H1 (cell line): ENCODE data around the gene MICU1. TPM values are rescaled to one million over a fixed set of nuclear protein-coding genes. Genes with fewer than 3 reads are reported as not detected.

Experiments used
- CTCF ChIA-PET: fragments of 300-600 bp; sonication (Branson Sonifier 250); formaldehyde crosslinking; loops from one replicate; lab custom pipeline; 2021; ENCODE audit not compliant: partially characterized antibody; lab: Charles Lee
- POLR2A ChIA-PET: fragments of 300-600 bp; sonication (Branson Sonifier 250); formaldehyde crosslinking; loops from one replicate; lab custom pipeline; 2021; ENCODE audit warnings: inconsistent platforms; ENCODE audit not compliant: partially characterized antibody; lab: Charles Lee
- DNase-seq, 2 experiments: peaks; one replicate each; pipeline versions ENCODE4 v3.0.0 to v3.0.0-alpha.2; 2010 to 2022; ENCODE audit warnings: low spot score in 2 of 2, low read depth in 1 of 2, mixed read lengths in 1 of 2
- FAIRE-seq: peaks from 2 replicates; lab custom pipeline; 2011; peaks lifted over from hg19 to GRCh38; lab: Jason Lieb, UNC
- H2AFZ ChIP-seq: 2 replicates; pipeline ENCODE4 v1.8.1; 2012; ENCODE audit warnings: low read length, inconsistent platforms
- H2AK5ac ChIP-seq: 2 replicates; pipeline ENCODE4 v1.6.1; 2013; ENCODE audit warnings: low read depth, low read length
- H2BK120ac ChIP-seq: replicated peaks from 2 replicates; pipeline ENCODE3; 2013; ENCODE audit warnings: low read depth, low read length, inconsistent platforms
- H2BK12ac ChIP-seq: 2 replicates; pipeline ENCODE4 v1.6.1; 2013; ENCODE audit warnings: low read depth, low read length
- H2BK15ac ChIP-seq: 2 replicates; pipeline ENCODE4 v1.6.1; 2013; ENCODE audit warnings: low read length
- H2BK20ac ChIP-seq: 2 replicates; pipeline ENCODE4 v1.6.1; 2013; ENCODE audit warnings: low read length
- H2BK5ac ChIP-seq: 2 replicates; pipeline ENCODE4 v1.6.1; 2013; ENCODE audit warnings: low read depth, low read length
- H3K14ac ChIP-seq: 2 replicates; pipeline ENCODE4 v1.6.1; 2013; ENCODE audit warnings: inconsistent platforms; ENCODE audit not compliant: insufficient read length
- H3K18ac ChIP-seq: 2 replicates; pipeline ENCODE4 v1.6.1; 2013; ENCODE audit warnings: low read length; ENCODE audit errors: extremely low read depth
- H3K23ac ChIP-seq: 2 replicates; pipeline ENCODE4 v1.6.1; 2013; ENCODE audit warnings: inconsistent platforms; ENCODE audit not compliant: insufficient read length
- H3K23me2 ChIP-seq: 2 replicates; pipeline ENCODE4 v1.6.1; 2013; ENCODE audit warnings: low read depth, low read length
- H3K27ac ChIP-seq: 2 replicates; pipeline ENCODE4 v1.6.1; 2011; ENCODE audit warnings: low read depth, low read length, inconsistent platforms
- H3K27me3 ChIP-seq, 4 experiments: replicated peaks in 1 of 4; 1 replicate in 1 of 4; 2 replicates in 3 of 4; pipeline versions ENCODE4 v1.6.1 to v1.8.1; 2011 to 2013; ENCODE audit warnings: low read length in 3 of 4, mild to moderate bottlenecking in 3 of 4, inconsistent platforms in 2 of 4, mixed read lengths in 2 of 4, moderate library complexity in 1 of 4; ENCODE audit not compliant: control insufficient read depth in 3 of 4, insufficient read depth in 3 of 4; ENCODE audit errors: extremely low read depth in 1 of 4
- H3K36me3 ChIP-seq, 4 experiments: 2 replicates each; pipeline versions ENCODE4 v1.6.1 to v1.8.1; 2011 to 2013; ENCODE audit warnings: mild to moderate bottlenecking in 4 of 4, low read length in 3 of 4, moderate library complexity in 2 of 4, control low read depth in 1 of 4, inconsistent platforms in 1 of 4; ENCODE audit not compliant: insufficient read depth in 4 of 4, control insufficient read depth in 2 of 4
- H3K4ac ChIP-seq: replicated peaks from 2 replicates; pipeline ENCODE3; 2013; ENCODE audit warnings: low read length, low read depth, mixed read lengths, inconsistent platforms; ENCODE audit not compliant: insufficient read length
- H3K4me1 ChIP-seq, 4 experiments: replicated peaks in 1 of 4; 1 replicate in 1 of 4; 2 replicates in 3 of 4; pipeline versions ENCODE4 v1.6.1 to v1.8.1; 2011 to 2013; ENCODE audit warnings: low read length in 3 of 4, inconsistent platforms in 2 of 4, mixed read lengths in 1 of 4; ENCODE audit not compliant: insufficient read depth in 4 of 4, control insufficient read depth in 3 of 4
- H3K4me2 ChIP-seq, 2 experiments: 2 replicates each; pipeline versions ENCODE4 v1.6.1 to v1.8.1; 2011 to 2013; ENCODE audit warnings: low read depth in 2 of 2, low read length in 2 of 2, control low read depth in 1 of 2, inconsistent platforms in 1 of 2, mild to moderate bottlenecking in 1 of 2; ENCODE audit not compliant: insufficient read depth in 1 of 2
- H3K4me3 ChIP-seq, 4 experiments: fragments of 200-600, 300-600 bp in 1 of 4; sonication (generic), shearing (Covaris generic), sonication (Bioruptor Twin) in 1 of 4; 2 replicates each; pipeline versions ENCODE4 v1.5.1 to v1.8.1; 2011 to 2016; ENCODE audit warnings: low read length in 4 of 4, low read depth in 3 of 4, control low read depth in 2 of 4, inconsistent platforms in 2 of 4, mild to moderate bottlenecking in 2 of 4, mixed read lengths in 1 of 4, moderate library complexity in 1 of 4; ENCODE audit not compliant: insufficient read depth in 2 of 4; ENCODE audit errors: extremely low read depth in 1 of 4
- H3K56ac ChIP-seq: replicated peaks from 2 replicates; pipeline ENCODE3; 2013; ENCODE audit warnings: low read depth, mild to moderate bottlenecking, mixed read lengths, low read length, inconsistent platforms; ENCODE audit not compliant: insufficient read length
- H3K79me1 ChIP-seq: 2 replicates; pipeline ENCODE4 v1.6.1; 2013; ENCODE audit warnings: low read depth, low read length, control low read depth
- H3K79me2 ChIP-seq, 2 experiments: 2 replicates each; pipeline versions ENCODE4 v1.6.1 to v1.8.1; 2012 to 2013; ENCODE audit warnings: low read length in 2 of 2, mild to moderate bottlenecking in 2 of 2, inconsistent platforms in 1 of 2; ENCODE audit not compliant: insufficient read depth in 2 of 2, control insufficient read depth in 1 of 2
- H3K9ac ChIP-seq, 4 experiments: replicated peaks in 1 of 4; 1 replicate in 1 of 4; 2 replicates in 3 of 4; pipeline versions ENCODE4 v1.6.1 to v1.8.1; 2011 to 2013; ENCODE audit warnings: low read depth in 3 of 4, low read length in 3 of 4, control low read depth in 2 of 4, mild to moderate bottlenecking in 2 of 4, moderate library complexity in 2 of 4, inconsistent platforms in 1 of 4; ENCODE audit errors: extremely low read depth in 1 of 4
- H3K9me3 ChIP-seq, 2 experiments: 2 replicates each; pipeline versions ENCODE4 v1.6.1 to v1.8.1; 2012 to 2013; ENCODE audit warnings: mild to moderate bottlenecking in 2 of 2, moderate library complexity in 2 of 2, control low read depth in 1 of 2, inconsistent platforms in 1 of 2, low read depth in 1 of 2, low read length in 1 of 2, mixed read lengths in 1 of 2; ENCODE audit not compliant: insufficient read depth in 2 of 2
- H4K20me1 ChIP-seq, 2 experiments: replicated peaks in 1 of 2; 2 replicates each; pipeline versions ENCODE3 to v1.8.1; 2011 to 2013; ENCODE audit warnings: inconsistent platforms in 2 of 2, low read length in 2 of 2, mild to moderate bottlenecking in 1 of 2; ENCODE audit not compliant: insufficient read depth in 2 of 2, control insufficient read depth in 1 of 2
- H4K5ac ChIP-seq: 2 replicates; pipeline ENCODE4 v1.6.1; 2013; ENCODE audit warnings: low read length, low read depth, mixed read lengths, inconsistent platforms; ENCODE audit not compliant: insufficient read length
- H4K8ac ChIP-seq: 2 replicates; pipeline ENCODE4 v1.8.0; 2013; ENCODE audit warnings: mild to moderate bottlenecking, moderate library complexity, low read length, inconsistent platforms; ENCODE audit not compliant: insufficient read depth; ENCODE audit errors: extremely low read depth
- H4K91ac ChIP-seq: replicated peaks from 2 replicates; pipeline ENCODE3; 2013; ENCODE audit warnings: low read length, mixed read lengths, inconsistent platforms; ENCODE audit not compliant: insufficient read length
- ASH2L ChIP-seq: fragments of 200-600, 300-600 bp; sonication (generic); IDR thresholded peaks from one replicate; pipeline ENCODE4 v1.7.1; 2017; ENCODE audit warnings: low read length
- BACH1 ChIP-seq: IDR thresholded peaks from 2 replicates; pipeline ENCODE4 v1.6.1; 2012; ENCODE audit warnings: low read length, improper control_type of control experiment
- CEBPB ChIP-seq: IDR thresholded peaks from 2 replicates; pipeline ENCODE4 v1.6.1; 2012; ENCODE audit warnings: low read depth, low read length
- GABPA ChIP-seq: IDR thresholded peaks from 2 replicates; pipeline ENCODE4 v1.6.1; 2011; ENCODE audit warnings: mild to moderate bottlenecking, low read length, moderate library complexity, borderline replicate concordance; ENCODE audit not compliant: insufficient read depth
- GTF2F1 ChIP-seq: IDR thresholded peaks from 2 replicates; pipeline ENCODE4 v1.6.1; 2012; ENCODE audit warnings: low read depth, low read length, improper control_type of control experiment, borderline replicate concordance
- KDM1A ChIP-seq: fragments of 200-600, 300-600 bp; sonication (generic); IDR thresholded peaks from 2 replicates; pipeline ENCODE4 v1.7.1; 2016; ENCODE audit warnings: mild to moderate bottlenecking, low read length, borderline replicate concordance
- KDM4A ChIP-seq: IDR thresholded peaks from one replicate; pipeline ENCODE4 v1.7.1; 2012; ENCODE audit warnings: low read depth, mild to moderate bottlenecking, moderate library complexity, low read length, inconsistent platforms; ENCODE audit not compliant: severe bottlenecking
- KDM5A ChIP-seq: fragments of 200-600 bp; IDR thresholded peaks from 2 replicates; pipeline ENCODE4 v1.7.1; 2012; ENCODE audit warnings: mild to moderate bottlenecking, low read length, inconsistent platforms, mixed read lengths
- POLR2A ChIP-seq, 2 experiments: IDR thresholded peaks; 1 replicate in 1 of 2; 2 replicates in 1 of 2; pipeline ENCODE4 v1.6.1; 2011; ENCODE audit warnings: low read depth in 2 of 2, low read length in 2 of 2, mild to moderate bottlenecking in 2 of 2; ENCODE audit errors: control extremely low read depth in 1 of 2
- USF2 ChIP-seq: IDR thresholded peaks from 2 replicates; pipeline ENCODE4 v1.6.1; 2011; ENCODE audit warnings: low read length, improper control_type of control experiment
- YY1 ChIP-seq: IDR thresholded peaks from 2 replicates; pipeline ENCODE4 v1.6.1; 2011; ENCODE audit warnings: low read depth, mild to moderate bottlenecking, low read length
- WGBS, 2 experiments: shearing (Covaris generic) in 1 of 2; methylation state at CpG; one replicate each; pipeline versions ENCODE4 v1.1.6 to v1.1.7; 2013 to 2015; ENCODE audit warnings: low lambda C conversion rate in 2 of 2, mixed read lengths in 2 of 2, inconsistent platforms in 1 of 2, low coverage in 1 of 2, missing lambda C conversion rate in 1 of 2; ENCODE audit not compliant: insufficient replicate concordance in 2 of 2, insufficient coverage in 1 of 2, insufficient read length in 1 of 2; ENCODE audit errors: extremely low coverage in 1 of 2, missing lambda C conversion rate in 1 of 2; 5-methylcytosine and 5-hydroxymethylcytosine counted together
- polyA plus RNA-seq, 7 experiments: library from polyadenylated mRNA; depleted of rRNA in 3 of 7; stranded (reverse) in 5 of 7; unstranded in 2 of 7; fragments of >200 nt in 5 of 7; fragments of 200-250 nt in 2 of 7; gene quantifications; 1 replicate in 5 of 7; 2 replicates in 1 of 7; 4 replicates in 1 of 7; pipeline versions ENCODE4 v1.2.1 to v1.2.3, GENCODE V29; 2011 to 2013; ENCODE audit warnings: missing spikeins in 2 of 7, mixed read lengths in 2 of 7
- total RNA-seq: library from RNA; stranded (reverse); fragmentation: NEBNext Ultra II Directional; extraction: Animal tissue kit (Norgen Biotek cat#: 25700); gene quantifications from 2 replicates; pipeline ENCODE4 v1.2.1, GENCODE V29; 2021
- TF ChIP-seq, protein P1 (sequence below): IDR thresholded peaks from 2 replicates; pipeline ENCODE4 v1.6.1; 2011; ENCODE audit warnings: low read depth, mild to moderate bottlenecking, low read length; ENCODE audit not compliant: insufficient read depth

Gene MICU1
- total and polyA plus RNA-seq, 2 of the 8 experiments (the other 6 are each of a cell fraction or from before 2014, with no cell fraction given), result 18.0 to 36.7 TPM

- no peaks in the 10 kb centered on the region for H3K36me3 ChIP-seq
- no peak for TF ChIP-seq ASH2L
- TF ChIP-seq CEBPB, result no peak
- no peak for TF ChIP-seq KDM4A
- TF ChIP-seq KDM1A, result no peak
- no peak for TF ChIP-seq POLR2A (IDR thresholded peaks at IDR 0.05; ENCODE audit: control extremely low read depth in 1 of 2, low read depth in 2 of 2, low read length in 2 of 2)
- TF ChIP-seq, protein P1, sequence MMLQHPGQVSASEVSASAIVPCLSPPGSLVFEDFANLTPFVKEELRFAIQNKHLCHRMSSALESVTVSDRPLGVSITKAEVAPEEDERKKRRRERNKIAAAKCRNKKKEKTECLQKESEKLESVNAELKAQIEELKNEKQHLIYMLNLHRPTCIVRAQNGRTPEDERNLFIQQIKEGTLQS, result no peak
- no peak for TF ChIP-seq GABPA
- no peak for TF ChIP-seq BACH1
- TF ChIP-seq KDM5A, result no peak
- TF ChIP-seq YY1, result no peak
- no peak for TF ChIP-seq USF2
- no peak for TF ChIP-seq GTF2F1
- no peak overlapping the region for H3K9ac ChIP-seq
Measured at GRCh38 chr10:72601144-72601543, 24.7 kb downstream of the MICU1 start.

More at GRCh38 chr10:72601144-72601543, 24.7 kb downstream of the MICU1 start:
- no peak overlapping the region for H3K27ac ChIP-seq
- H2BK20ac ChIP-seq, result no peak overlapping the region
- peak overlapping the region; percentile 72; the same call in 1 of the 2 replicates for H2BK15ac ChIP-seq
- no peaks in the 10 kb centered on the region for H3K23me2 ChIP-seq
- FAIRE-seq (no peak), DNase-seq (no peak)
- H3K14ac ChIP-seq, result no peak overlapping the region
- no peaks in the 10 kb centered on the region for H3K9me3 ChIP-seq
- ChIA-PET POLR2A (interaction anchor here (1.4 kb wide), 1 partner anchor 23 kb away, joined by 3 read pairs; no protein-coding TSS in a partner anchor), CTCF (interaction anchor here (1.2 kb wide), 1 partner anchor 236 kb away, joined by 3 read pairs; no protein-coding TSS in a partner anchor)
- no peak overlapping the region; the same call in 1 of the 2 replicates for H3K18ac ChIP-seq
- no peak overlapping the region for H4K5ac ChIP-seq
- no peak overlapping the region for H3K4ac ChIP-seq
- H3K79me1 ChIP-seq, result no peaks in the 10 kb centered on the region
- no peak overlapping the region for H3K4me2 ChIP-seq
- H3K56ac ChIP-seq, result no peak overlapping the region
- no peak overlapping the region for H3K23ac ChIP-seq
- WGBS, 2 experiments, result 96% methylated on average over 2 of the region's 2 CpGs; no CpG with 5 or more reads in 1 of the 2 experiments
- 0 out of 2 replicates have a peak overlapping the region, but pooled peaks have one; percentile 53 for H2AK5ac ChIP-seq
- no peak overlapping the region for H2BK12ac ChIP-seq
- peaks cover 0 to 2% of the 10 kb centered on the region in 2 experiments for H4K20me1 ChIP-seq
- no peak overlapping the region for H2BK5ac ChIP-seq
- H4K91ac ChIP-seq, result no peak overlapping the region
- H2AFZ ChIP-seq, result no peak overlapping the region
- peaks cover 0 to 22% of the 10 kb centered on the region in 2 experiments; a peak in 1 of 4 replicates for H3K79me2 ChIP-seq
- no peak overlapping the region for H3K4me3 ChIP-seq
- no peaks in the 10 kb centered on the region for H3K27me3 ChIP-seq
- peaks cover 0 to 4% (median 3%) of the 10 kb centered on the region in 4 experiments; a peak in 3 of 7 replicates for H3K4me1 ChIP-seq
- no peak overlapping the region for H2BK120ac ChIP-seq
- H4K8ac ChIP-seq, result no peak overlapping the region
